Lower leg skin (tissue), 4 donors: ENCODE data around the gene NLK. TPM values are rescaled to one million over a fixed set of nuclear protein-coding genes. Genes with fewer than 3 reads are reported as not detected.
"Not testable (repeated sequence)": the region's sequence is repeated elsewhere in the genome, so short reads cannot be mapped to it uniquely, and the experiment has no call there.

Experiments used
- DNase-seq, 2 donors: peaks; one replicate each; pipeline ENCODE4 v3.0.0-alpha.2; 2019; ENCODE audit warnings: low spot score in 2 of 2
- H3K4me3 ChIP-seq: fragments of 200-600 bp; sonication (generic); 2 replicates; pipeline ENCODE4 v1.5.1; 2017; ENCODE audit warnings: mild to moderate bottlenecking, low read depth; ENCODE audit not compliant: poor library complexity, severe bottlenecking
- POLR2A ChIP-seq, 2 donors: fragments of 450-650 bp; IDR thresholded peaks; one replicate each; pipeline ENCODE4 v1.6.1; 2016 to 2017; ENCODE audit warnings: antibody characterized with exemption in 2 of 2, mild to moderate bottlenecking in 1 of 2, moderate library complexity in 1 of 2
- WGBS, 2 donors: methylation state at CpG; one replicate each; pipeline ENCODE4 v1.1.5; 2018; 5-methylcytosine and 5-hydroxymethylcytosine counted together
- intact Hi-C: fragments of 100-400 bp; cut with DNase I; formaldehyde crosslinking; loops from one replicate; pipeline ENCODE4 v1.15.0; 2023; ENCODE audit warnings: low total_unique reads
- total RNA-seq, 4 donors: library from RNA; depleted of rRNA; stranded (reverse); fragments of >200 nt; gene quantifications; one replicate each; pipeline ENCODE4 v1.1.0, GENCODE V29; 2016
- TF ChIP-seq, protein P1 (sequence below), 3 donors: fragments of 450-650 bp; IDR thresholded peaks; one replicate each; pipeline ENCODE4 v1.5.1; 2016; ENCODE audit warnings: antibody characterized with exemption in 3 of 3, mild to moderate bottlenecking in 3 of 3, moderate library complexity in 2 of 3

The NLK gene
- total RNA-seq, 4 donors from 2014 or later = 5.9 to 10.8 (median 8.2) TPM

GRCh38 chr17:28076144-28076543, 33.7 kb downstream of the NLK start:
- WGBS, 2 donors = 89 to 91% methylated on average over 1 of the region's 1 CpG
- intact Hi-C loops = no loop called here

DNA sequence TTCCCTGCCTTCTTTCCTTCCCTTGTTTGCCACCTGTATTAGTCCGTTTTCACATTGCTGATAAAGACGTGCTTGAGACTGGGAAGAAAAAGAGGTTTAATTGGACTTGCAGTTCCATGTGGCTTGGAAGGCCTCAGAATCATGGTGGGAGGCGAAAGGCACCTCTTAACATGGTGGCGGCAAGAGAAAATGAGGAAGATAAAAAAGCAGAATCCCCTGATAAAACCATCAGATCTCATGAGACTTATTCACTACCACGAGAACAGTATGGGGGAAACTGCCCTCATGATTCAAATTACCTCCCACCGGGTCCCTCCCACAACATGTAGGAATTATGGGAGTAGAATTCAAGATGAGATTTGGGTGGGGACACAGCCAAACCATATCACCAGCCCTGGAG, 34.7 kb downstream of the NLK start:
- 95 to 96% methylated on average over 6 of the region's 6 CpGs for WGBS, 2 donors
- H3K4me3 ChIP-seq, DNase-seq, intact Hi-C loops: not testable (repeated sequence)

More at GRCh38 chr17:28076144-28076543, 33.7 kb downstream of the NLK start:
- H3K4me3 ChIP-seq = no peak overlapping the region
- no peak for DNase-seq
- TF ChIP-seq POLR2A (IDR thresholded peaks at IDR 0.05) = no peak
- TF ChIP-seq, protein P1, sequence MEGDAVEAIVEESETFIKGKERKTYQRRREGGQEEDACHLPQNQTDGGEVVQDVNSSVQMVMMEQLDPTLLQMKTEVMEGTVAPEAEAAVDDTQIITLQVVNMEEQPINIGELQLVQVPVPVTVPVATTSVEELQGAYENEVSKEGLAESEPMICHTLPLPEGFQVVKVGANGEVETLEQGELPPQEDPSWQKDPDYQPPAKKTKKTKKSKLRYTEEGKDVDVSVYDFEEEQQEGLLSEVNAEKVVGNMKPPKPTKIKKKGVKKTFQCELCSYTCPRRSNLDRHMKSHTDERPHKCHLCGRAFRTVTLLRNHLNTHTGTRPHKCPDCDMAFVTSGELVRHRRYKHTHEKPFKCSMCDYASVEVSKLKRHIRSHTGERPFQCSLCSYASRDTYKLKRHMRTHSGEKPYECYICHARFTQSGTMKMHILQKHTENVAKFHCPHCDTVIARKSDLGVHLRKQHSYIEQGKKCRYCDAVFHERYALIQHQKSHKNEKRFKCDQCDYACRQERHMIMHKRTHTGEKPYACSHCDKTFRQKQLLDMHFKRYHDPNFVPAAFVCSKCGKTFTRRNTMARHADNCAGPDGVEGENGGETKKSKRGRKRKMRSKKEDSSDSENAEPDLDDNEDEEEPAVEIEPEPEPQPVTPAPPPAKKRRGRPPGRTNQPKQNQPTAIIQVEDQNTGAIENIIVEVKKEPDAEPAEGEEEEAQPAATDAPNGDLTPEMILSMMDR (IDR thresholded peaks at IDR 0.05) = no peak

GRCh38 chr17:28078341-28079229, 36.1 kb downstream of the NLK start:
- WGBS, 2 donors = 80 to 85% methylated on average over 3 of the region's 3 CpGs
- DNase-seq = no peak
- no peak overlapping the region for H3K4me3 ChIP-seq
- TF ChIP-seq POLR2A (IDR thresholded peaks at IDR 0.05) = no peak
- TF ChIP-seq, protein P1 (IDR thresholded peaks at IDR 0.05) = no peak
- intact Hi-C loops = no loop called here

GRCh38 chr17:28081467-28081866, 39.0 kb downstream of the NLK start:
- TF ChIP-seq, protein P1 (IDR thresholded peaks at IDR 0.05) = no peak
- TF ChIP-seq POLR2A (IDR thresholded peaks at IDR 0.05) = no peak
- no peak for DNase-seq
- WGBS, 2 donors = 87% methylated on average over 2 of the region's 2 CpGs
- intact Hi-C loops = no loop called here
- H3K4me3 ChIP-seq = no peak overlapping the region

- no peak for DNase-seq
- intact Hi-C loops = no loop called here
- 93 to 98% methylated on average over 2 of the region's 2 CpGs for WGBS, 2 donors
- TF ChIP-seq, protein P1 (IDR thresholded peaks at IDR 0.05) = no peak
- TF ChIP-seq POLR2A (IDR thresholded peaks at IDR 0.05) = no peak
- no peak overlapping the region for H3K4me3 ChIP-seq
Observed at GRCh38 chr17:28085766-28086165, 43.3 kb downstream of the NLK start.

DNA sequence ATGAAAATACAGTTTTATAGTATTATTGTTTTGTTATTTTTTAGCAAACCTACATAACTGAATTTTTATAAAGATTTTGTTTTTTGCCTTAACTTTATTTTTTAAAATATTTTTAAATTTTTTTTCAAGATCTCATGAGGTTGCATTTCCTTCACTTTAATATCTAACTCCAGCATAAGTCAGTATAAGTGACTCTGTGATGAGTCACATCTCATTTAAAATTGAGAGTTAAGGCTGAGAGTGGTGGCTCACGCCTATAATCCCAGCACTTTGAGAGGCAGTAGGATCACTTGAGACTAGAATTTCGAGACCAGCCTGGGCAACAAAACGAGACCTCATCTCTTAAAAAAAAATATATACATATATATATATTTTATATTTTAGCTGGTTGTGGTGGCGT, 44.0 kb downstream of the NLK start:
- 92 to 97% methylated on average over 4 of the region's 4 CpGs for WGBS, 2 donors
- intact Hi-C loops = no loop called here
- DNase-seq = no peak
- H3K4me3 ChIP-seq = no peak overlapping the region
- no peak for TF ChIP-seq POLR2A (IDR thresholded peaks at IDR 0.05)
- TF ChIP-seq, protein P1 (IDR thresholded peaks at IDR 0.05) = no peak
